HG02970 (cell line): ENCODE data around the gene BMAL1.
"Not testable (repeated sequence)": the region's sequence is repeated elsewhere in the genome, so short reads cannot be mapped to it uniquely, and the experiment has no call there.

Experiments
- ATAC-seq: cut with Tn5 transposase; IDR thresholded peaks from one replicate; pipeline ENCODE4 v1.9.1; 2021; ENCODE audit warnings: mild to moderate bottlenecking, moderate library complexity, moderate number of reproducible peaks; ENCODE audit not compliant: unreplicated experiment, low FRiP score

The BMAL1 gene

GRCh38 chr11:13433437-13433836, 155.8 kb downstream of the BMAL1 start:
- no peak for ATAC-seq

- ATAC-seq: no peak
Measured at GRCh38 chr11:13434247-13435205, 156.9 kb downstream of the BMAL1 start.

GRCh38 chr11:13436836-13437235, 159.2 kb downstream of the BMAL1 start:
- not testable (repeated sequence) for ATAC-seq
